SK-N-MC (cell line): ENCODE measurements around the gene RBMXL3.

ENCODE experiments used
- EZH2 ChIP-seq: fragments of 200-600 bp; sonication (generic); IDR thresholded peaks from one replicate; pipeline ENCODE4 v1.6.1; 2017; ENCODE audit warnings: antibody characterized with exemption
- FOXP2 ChIP-seq: optimal IDR thresholded peaks from 2 replicates; pipeline ENCODE3; 2011; ENCODE audit warnings: mild to moderate bottlenecking, moderate library complexity; ENCODE audit not compliant: insufficient read depth; ENCODE audit errors: extremely low read length, control extremely low read depth
- POLR2AphosphoS5 ChIP-seq: IDR thresholded peaks from 2 replicates; pipeline ENCODE4 v1.6.1; 2012; ENCODE audit warnings: mild to moderate bottlenecking, low read depth, low read length, borderline replicate concordance

DNA sequence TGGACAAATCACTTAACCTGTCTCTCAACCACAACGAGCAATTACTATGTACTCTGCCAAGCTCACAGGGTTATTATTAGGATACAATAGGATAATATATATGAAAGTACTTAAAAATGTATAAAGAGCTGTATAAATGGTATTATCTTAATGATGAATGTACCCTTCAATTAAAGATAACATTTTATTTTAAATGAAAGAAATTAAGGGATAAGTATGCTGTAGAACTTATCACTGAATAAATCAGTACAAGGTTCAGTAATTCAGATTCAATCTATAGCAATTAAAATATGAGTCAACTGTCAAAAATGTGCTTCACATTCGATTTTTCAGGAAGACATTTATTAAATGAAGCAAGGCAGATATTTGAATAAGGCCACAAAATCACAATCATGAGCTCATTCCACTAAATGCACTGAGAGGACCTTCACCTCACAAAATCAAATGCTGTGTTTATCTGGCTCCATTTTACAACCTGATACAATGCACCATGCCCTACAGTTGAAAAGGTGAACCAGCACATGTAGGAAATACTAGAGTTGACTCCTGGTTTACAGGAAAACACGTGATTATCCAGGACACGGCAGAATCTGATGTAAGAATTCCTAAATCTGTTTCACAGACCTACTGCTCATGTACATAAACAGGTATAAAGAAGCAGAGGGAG is 40.3 kb downstream of the RBMXL3 start:
- TF ChIP-seq EZH2, result no peak
- TF ChIP-seq POLR2AphosphoS5, result no peak
- no peak for TF ChIP-seq FOXP2
